NCI-H1092 treated with DMSO at 0.1 percent for 48 hours (cell line): ENCODE measurements around the gene BACE2.

Experiments used
- DNase-seq: peaks from one replicate; lab custom pipeline; 2025; lab: John Stamatoyannopoulos, UW

BACE2 gene

DNA sequence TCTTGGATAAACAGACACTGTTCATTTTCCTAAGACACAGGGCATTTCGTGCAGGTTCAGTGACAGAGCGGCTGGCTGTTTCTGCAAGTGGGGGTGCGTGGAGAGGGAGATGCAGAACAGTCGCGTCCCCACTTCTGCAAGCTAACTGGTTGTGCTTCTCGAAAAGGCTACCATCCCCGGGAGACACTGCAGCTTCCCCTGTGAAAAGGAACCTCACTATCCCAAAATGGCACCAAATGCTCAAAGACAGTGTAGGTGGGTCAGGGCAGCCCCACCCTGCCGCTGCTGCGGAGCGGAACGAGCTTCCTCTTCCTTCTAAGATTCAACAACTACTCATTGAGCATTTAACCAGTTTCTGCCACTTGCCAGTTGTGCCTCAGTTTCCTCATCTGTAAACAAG lies 19.2 kb upstream of the BACE2 start:
- no peak for DNase-seq

DNA sequence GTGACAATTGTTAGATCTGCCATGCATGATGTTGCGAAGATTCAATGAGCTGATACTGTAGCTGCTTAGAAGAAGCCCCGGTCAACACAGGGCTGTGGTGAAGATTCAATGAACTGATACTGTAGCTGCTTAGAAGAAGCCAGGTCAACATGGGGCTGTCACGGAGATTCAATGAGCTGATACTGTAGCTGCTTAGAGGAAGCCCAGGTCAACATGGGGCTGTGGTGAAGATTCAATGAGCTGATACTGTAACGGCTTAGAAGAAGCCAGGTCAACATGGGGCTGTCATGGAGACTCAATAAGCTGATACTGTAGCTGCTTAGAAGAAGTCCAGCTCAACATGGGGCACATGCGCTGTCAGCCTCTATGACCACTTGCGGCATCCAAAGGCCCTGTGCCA lies 18.8 kb upstream of the BACE2 start:
- DNase-seq = no peak

DNA sequence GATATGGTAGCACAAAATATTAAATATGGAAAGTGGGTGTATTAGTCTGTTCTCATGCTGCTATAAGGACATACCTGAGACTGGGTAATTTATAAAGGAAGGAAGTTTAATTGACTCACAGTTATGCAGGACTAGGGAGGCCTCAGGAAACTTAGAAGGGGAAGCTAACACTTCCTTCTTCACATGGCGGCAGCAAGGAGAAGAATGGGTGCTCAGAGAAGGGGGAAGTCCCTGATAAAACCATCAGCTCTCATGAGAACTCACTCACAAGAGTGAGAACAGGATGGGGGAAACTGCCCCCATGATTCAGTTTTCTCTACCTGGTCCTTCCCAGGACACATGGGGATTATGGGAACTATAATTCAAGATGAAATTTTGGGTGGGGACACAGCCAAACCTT lies 15.8 kb upstream of the BACE2 start:
- DNase-seq = no peak

DNA sequence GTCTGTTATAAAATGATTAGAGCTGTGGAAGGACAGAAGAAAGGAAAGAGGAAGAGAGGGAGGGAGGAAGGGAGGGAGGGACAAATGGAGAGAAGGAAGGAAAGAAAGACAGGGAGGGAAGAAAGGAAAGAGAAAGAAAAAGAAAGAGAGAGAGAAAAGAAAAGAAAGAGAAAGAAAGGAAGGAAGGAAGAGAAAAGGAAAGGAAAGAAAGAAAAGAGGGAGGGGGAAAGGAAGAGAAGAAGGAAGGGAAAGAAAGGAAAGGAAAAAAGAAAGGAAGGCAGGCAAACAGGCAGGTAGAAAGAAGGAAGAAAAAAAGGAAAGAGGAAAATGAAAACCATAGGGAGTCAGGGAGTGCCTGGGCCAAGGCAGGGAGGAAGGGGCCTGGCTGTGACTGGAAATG lies 14.5 kb upstream of the BACE2 start:
- no peak for DNase-seq

DNA sequence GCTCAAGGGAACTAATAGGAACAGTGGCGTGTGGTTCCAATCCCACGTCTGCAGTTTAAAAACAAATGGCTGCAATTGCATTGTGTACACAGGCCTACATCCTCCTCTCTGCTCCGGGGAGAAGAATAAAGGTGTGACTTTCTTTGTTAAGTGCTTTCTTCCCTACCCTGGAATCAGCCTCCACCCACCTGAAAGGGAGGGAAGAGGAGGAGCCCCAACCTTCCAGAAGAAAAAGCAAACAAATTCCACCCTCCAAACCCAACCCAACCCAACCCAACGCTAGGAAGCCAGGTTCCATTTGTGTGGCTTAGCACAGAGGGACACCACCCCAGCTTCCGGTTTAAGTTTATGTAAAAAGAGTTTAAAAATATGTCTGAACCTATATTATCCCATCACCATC lies 11.8 kb upstream of the BACE2 start:
- no peak for DNase-seq

DNA sequence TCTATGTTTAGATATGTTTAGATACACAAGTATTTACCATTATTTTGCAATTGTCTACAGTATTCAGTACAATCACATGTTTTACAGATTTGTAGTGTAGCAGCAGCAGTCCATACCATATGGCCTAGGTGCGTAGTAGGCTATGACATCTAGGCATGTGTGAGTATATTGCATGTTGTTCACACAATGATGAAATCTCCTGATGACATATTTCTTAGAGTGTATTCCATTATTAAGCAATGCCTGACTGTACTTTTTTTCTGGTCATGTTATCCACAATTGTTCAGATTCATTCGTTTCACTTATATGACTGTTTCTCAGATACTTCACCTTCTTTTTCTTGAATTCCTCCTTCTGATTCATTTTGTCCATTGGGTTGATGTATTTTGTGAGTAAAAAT lies 9.9 kb upstream of the BACE2 start:
- no peak for DNase-seq

DNA sequence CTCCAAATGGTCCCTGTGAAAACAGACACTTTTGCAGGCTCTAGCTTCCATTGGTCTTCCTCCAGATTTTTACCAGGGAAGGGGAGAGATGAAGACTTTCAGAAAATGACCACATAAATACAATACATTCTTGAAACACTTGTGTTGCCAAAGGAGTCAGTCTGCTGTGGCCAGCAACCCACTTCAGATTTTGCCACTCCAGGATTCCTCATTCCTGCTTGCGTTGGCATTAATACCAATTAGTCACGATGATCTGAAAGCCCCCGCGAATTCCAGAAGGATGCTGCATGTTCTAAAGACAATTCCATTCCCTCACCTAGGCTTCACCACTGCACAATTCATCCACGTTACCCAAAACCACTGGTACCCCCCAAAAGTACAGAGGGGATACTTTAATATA lies 7.9 kb upstream of the BACE2 start:
- DNase-seq = no peak

DNA sequence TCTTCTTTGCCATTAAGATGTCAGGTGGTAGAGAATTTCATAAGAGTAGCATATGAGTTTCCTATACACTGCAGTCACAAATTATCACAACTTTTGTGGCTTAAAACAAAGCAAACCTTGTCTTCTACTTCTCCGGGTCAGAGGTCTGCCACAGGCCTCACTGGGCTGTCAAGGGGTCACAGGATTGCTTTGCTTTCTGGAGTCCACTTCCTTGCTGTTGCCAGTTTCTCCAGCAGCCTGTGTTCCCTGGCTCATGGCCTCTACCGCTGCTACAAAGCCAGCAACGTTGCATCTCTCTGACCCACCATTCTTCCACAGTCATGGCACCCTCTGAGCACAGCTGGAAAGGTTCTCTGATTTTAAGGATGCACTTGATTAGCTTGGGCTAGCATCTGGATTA lies 6.5 kb upstream of the BACE2 start:
- no peak for DNase-seq

DNA sequence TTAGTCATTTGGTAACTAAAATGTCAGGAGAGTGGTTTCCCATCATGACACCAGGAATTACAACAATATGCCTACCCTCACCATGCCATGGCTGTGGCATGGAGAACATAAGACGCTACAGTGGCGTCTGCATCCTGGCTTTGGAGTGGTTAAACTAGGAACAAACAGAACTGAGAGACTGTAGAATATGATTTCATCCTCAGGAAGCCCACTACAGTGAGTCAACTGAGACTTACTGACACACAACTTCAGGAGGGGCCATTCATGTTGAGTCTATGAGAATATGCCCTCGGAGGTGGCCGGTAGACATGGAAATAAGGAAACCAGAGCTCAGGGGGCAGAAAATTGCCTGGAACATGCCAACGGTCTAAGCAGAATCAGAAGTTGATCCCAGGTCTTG lies 5.9 kb upstream of the BACE2 start:
- DNase-seq = no peak

DNA sequence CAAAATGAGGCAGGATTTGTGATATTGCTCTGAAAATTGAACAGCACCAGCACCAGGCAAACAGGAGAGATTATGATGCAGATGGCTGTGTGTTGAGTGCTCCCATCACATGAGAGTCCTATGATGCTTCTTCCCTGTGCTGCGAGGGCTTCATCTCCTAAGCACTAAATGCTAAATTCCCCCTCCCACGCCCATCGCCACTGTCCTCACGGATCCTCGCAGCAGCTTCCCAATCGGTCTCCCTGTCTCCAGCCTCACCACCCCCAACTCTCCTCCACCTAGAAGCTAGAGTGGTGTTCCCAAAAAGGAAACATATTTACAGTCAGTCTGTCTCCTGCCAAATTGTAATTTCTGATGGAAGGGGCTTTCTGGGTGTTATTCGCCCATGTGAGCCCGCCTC lies 4.9 kb upstream of the BACE2 start:
- DNase-seq = no peak

DNA sequence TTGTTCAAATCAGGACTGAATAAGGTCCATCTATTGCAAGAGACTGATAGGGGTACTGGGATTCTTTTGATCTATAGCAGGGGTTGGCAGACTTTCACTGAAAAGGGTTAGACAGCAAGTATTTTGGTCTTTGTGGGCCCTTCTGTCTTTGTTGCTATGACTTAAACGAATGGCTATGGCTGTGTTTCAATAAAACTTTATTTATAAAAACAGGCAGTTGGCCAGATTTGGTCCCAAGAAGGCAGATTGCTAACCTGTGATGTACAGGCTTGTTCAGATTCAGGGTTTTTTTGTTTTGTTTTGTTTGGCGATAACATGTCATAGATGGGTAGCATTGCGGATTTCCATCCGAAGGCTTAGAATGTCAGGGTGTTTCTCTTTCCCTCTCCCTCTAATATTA lies 3.9 kb upstream of the BACE2 start:
- DNase-seq = no peak

DNA sequence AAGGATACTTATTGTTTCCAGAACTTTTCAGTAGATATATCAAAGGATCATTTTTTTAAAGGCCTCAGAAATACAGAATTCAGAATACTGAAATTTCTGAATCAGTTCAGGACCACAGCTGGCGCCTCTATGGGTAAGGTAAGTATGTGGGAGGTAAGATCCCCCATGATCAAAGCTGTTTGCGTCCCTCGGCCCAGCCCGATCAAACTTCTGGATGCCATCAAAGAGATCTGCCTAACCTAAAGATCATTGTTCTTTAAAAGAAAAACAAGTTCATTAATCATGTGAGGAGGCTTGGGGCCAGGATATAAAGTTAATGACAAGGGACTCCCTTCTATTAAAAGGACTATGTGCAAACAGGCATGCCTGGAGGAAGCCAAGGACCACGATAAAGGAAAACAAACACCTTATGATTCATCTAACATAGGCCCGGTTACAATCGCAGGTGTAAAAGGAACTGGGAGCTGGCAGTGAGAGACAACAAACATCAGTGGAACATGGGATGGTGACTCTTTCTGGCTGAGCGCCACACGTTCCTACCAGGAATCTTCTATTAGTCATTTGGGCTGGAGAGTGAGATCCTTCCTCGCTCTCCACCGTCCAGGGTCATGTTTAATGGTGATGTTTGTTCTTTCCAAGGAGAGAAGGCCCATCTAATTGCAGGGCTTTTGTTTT lies 2.8 kb upstream of the BACE2 start:
- no peak for DNase-seq

DNA sequence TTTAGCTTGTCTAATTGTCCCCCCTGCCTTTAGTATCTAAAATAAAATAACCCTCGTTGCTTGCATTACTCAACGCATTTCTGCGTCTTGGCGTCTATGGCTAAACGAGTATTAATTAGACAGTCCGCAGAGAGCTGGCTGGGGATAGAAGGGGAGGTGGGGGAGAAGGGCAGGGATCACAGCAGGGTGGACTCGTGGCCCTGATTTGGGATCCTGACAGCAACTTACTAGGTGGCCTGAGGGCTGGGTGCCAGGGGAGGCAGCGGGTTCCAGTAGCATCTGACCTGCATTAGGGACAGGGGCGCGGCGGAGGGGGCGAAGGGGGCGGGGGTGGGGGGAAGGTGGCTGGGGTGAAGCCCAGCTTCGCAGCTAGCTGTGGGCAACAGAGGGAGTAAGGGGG lies 1.1 kb upstream of the BACE2 start:
- no peak for DNase-seq

DNA sequence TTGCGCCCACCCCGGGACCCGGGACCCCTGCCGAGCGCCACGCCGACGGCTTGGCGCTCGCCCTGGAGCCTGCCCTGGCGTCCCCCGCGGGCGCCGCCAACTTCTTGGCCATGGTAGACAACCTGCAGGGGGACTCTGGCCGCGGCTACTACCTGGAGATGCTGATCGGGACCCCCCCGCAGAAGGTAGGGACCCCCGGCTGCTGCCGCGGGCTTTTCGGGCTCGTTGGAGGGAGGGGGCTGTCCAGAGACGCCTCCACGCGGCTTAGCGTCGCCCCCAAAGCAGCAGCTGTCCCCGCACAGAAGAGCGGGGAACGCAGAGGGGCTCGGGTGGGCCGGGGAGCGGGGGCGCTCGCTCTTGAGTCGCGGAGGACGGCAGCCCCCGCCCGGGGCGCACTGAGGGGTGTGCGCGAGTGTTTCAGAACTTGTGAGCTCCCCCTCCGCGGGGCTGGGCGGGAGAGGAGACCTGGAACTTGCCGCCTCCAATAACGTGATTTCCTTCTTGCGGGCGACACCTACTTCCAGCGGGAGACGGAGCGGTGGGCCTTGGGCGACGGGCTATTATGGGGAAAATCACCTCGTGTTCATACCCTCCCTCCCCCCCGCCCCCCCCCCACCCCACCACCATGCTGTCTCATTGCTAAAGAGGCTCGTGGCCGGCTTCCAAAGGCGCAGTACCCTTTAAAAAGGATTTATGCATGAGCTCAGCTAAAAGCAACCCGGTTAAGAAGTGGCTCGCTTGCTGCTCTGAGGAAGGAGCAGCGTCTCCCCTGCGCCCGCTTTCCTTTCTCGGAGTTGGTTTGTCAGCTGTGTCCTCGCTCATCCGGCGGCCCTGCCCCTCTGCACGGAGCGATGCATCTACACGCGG lies 664 bp downstream of the BACE2 start:
- DNase-seq = peak; percentile 45

DNA sequence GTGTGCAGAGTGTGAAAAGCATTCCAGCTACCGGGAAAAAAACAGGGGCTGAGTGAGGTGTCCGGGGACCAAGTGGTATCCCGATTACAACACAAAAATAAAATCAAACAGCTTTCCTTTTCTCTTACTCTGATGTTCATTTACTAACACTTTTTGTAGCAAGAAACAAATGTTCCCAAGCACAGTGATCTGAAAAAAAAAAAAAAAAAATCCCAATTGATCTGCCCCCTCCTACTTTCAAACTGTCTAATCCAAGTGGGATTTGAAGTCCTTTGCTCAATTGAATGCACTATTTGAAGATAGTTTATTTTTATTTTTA lies 1.3 kb downstream of the BACE2 start:
- DNase-seq = no peak

DNA sequence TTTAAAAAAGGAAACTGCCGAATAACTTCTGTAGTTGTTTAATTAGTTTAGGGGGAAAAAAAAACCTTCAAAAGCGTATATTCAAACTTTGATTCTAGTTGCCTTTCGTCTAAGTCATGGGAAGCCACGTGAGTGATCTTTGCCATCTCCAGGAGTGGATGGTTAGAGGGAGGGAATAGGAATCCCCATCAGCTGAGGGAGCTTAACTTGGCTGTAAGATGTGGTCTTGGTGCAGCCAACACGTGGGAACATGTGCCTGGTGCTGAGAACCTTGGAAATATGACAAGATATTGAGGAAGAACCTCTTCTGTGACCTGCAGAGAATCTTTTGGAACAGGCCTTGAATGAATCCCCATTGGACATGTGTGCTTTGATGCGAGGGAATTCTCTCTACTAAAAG lies 1.7 kb downstream of the BACE2 start:
- no peak for DNase-seq

DNA sequence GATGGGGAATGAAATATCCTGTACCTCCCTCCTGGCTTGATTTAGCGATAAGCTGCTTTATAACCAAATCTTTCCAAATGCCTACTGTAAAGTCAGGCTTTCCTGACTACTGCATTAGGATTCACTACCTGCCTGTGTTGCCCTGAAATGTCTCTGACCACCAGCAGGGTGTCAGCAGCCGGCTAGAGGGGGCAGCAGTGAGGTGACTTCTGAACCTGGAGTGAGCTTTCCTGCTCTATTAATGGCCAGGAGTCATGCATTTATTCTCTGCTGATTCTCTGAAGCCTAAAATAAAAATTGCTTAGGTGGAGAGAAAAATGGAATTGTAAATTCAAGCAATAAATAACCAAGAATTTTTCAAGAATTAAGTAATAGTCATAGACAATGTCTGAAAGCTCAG lies 2.5 kb downstream of the BACE2 start:
- peak; percentile 50 for DNase-seq

DNA sequence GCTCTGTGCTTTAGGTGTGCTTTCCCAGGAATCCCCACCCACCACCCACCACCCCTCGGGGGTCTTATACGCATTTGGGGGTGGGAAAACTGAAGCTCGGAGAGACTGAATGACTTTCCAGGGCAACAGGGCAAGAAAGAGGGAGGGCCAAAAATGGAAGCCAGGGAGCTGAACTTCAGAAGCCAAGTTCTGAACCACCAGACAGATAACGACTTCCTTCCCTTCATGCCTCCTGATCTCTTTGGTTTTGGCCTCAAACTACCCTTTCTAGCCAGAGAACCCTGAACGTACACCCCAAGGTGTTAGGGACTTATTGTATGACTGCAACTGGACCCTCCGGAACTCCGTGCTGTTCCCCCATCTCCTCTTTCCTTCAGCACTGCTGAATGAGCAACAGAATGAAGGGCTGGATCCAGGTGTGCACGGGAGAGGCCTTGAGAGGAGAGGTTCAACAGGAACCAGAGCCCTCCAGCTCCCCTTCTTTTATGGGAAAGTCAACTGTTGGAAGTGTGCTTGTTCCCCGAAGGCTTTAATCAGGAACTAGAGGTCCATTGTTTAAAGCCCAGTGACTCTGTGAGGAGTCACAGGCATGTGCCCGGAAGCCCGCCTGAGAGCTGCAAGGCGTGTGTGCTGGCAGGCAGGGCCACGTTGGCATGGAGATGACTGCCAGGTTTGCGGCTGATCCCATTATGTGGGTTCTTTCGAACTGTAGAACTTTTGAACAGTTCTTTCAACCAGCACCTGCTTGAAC lies 3.1 kb downstream of the BACE2 start:
- DNase-seq = no peak

DNA sequence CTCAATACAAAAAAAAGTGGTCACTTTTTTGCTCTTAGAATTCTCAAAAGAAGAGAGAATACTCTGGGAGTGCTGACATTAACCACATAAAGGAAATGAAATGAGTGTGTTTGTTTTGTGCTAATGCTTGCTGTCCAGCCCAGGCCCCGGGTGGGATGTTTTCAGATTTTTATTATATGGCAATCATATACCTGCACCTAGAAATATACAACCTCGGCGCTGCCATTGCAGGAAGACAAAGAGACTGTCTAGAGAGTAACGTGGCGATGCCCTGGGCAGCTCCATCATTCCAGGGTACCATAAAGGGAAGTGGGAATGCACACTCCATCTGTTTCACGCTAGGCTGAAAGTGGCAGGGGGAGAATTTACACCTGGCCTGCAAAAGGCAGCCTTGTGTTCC lies 7.1 kb downstream of the BACE2 start:
- DNase-seq = no peak

DNA sequence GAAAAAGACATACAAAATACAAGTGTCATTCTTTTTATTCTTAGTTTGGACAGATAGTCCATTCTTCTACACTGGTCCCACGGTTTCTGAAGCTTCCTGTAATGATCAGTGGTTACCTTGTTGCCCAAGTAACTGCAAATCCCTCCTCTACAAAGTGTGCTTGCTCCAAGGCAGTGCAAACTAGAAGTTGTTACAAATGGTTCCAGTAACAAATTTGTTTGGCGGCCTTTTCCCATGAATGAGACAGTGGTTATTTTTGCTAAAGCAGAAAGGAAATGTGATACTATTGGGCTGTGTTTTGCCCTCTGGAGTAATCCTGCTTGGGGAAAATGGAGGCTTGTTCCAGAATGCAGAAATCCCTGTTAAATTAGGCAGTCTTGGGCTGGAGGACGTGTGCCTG lies 8.9 kb downstream of the BACE2 start:
- DNase-seq = no peak

DNA sequence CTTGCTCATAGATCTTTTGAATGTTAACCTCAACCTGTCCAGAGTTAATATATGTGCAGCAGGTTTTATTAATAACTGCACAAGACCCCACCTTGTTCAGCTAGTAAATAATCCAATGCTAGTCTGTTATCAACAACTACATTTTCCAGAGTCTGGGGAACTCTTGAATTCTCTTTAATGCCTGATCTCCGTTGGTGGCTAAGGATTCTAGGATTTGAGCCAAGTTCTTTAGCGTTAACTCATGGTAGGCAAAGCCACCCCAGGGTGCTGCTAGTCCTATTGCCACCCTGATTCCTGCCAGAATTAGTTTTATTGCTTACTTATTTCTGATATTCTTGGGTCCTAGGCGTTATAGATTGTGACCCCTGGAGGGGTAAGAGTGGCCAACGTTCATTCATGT lies 12.8 kb downstream of the BACE2 start:
- DNase-seq = no peak

DNA sequence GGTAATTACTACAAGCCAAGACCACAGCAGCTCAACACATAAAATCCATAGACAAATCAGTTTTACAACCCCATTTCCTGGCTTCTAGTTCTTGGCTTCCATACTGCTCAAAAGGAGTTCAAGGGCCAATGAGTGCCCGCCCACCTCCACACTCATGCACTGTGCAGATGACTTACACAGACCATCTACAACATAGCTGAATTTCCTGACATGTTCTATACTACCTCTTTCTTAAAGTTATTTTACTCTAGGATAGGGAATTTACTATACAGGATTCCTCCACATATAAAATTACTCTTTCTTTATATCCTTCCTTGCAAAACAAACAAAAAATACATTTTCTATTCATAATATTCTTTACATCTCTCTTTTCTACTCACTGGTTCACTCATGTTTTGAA lies 14.6 kb downstream of the BACE2 start:
- DNase-seq = no peak

DNA sequence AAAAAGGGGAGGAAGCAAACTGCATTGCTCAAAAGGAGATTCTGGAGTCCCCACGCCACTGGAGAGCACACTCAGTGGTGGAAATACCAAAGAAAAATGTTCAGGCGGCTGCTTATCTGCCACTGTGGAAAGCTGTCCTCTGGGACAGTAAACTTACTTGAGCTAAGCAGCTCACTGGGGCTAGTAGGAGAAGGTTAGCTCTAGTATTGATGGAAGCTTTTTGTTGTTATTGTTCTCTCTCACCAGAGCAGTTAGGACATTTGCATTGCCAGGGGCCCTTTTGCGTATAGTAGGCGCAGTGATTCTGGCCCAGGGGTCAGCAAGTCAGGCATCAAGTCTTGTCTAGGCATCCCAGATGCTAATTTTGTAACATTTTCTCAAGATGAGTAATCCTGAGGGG lies 15.6 kb downstream of the BACE2 start:
- no peak for DNase-seq
